WI38 (cell line): Measurements from ENCODE around the gene PERM1.
A peak's percentile ranks its signal among the peaks of the same experiment; 100 is the strongest.

Experiments used
- H3K4me3 ChIP-seq: 2 replicates; pipeline ENCODE4 v1.5.1; 2011; ENCODE audit warnings: low read depth, mild to moderate bottlenecking, control low read depth, low read length
- CTCF ChIP-seq: IDR thresholded peaks from 2 replicates; pipeline ENCODE4 v1.5.1; 2012; ENCODE audit warnings: low read depth, mild to moderate bottlenecking, control low read depth, low read length

The PERM1 gene

GRCh38 chr1:964691-965525 is 17.0 kb downstream of the PERM1 start:
- H3K4me3 ChIP-seq = no peak overlapping the region
- TF ChIP-seq CTCF = no peak

GRCh38 chr1:963746-964525 is 18.0 kb downstream of the PERM1 start:
- no peak overlapping the region for H3K4me3 ChIP-seq
- no peak for TF ChIP-seq CTCF

DNA sequence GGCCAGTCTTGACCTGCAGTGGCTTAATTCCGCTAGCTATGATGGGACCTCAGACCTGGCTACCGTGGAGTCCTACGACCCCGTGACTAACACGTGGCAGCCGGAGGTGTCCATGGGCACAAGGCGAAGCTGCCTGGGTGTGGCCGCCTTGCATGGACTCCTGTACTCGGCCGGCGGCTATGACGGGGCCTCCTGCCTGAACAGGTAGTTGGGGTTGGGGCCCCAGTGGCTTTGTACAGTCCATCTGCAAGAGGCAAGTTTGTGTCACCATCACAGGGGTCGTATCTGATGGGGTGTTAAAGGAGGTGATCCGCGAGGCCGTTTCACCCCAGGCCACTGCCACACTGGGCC is 18.6 kb downstream of the PERM1 start:
- no peak for TF ChIP-seq CTCF
- no peak overlapping the region for H3K4me3 ChIP-seq

GRCh38 chr1:962381-963300 is 19.3 kb downstream of the PERM1 start:
- H3K4me3 ChIP-seq = no peak overlapping the region
- TF ChIP-seq CTCF = no peak

GRCh38 chr1:961132-961669 is 20.7 kb downstream of the PERM1 start:
- peak overlapping the region; percentile 68 for H3K4me3 ChIP-seq
- no peak for TF ChIP-seq CTCF

GRCh38 chr1:960363-961131 is 21.3 kb downstream of the PERM1 start, which contains the start of gene KLHL17:
KLHL17 (plus strand) TSS chr1:960584; CDS start chr1:960694, 110 bp downstream.
- no peak for TF ChIP-seq CTCF
- peak within 1 kb of the TSS; percentile 68 for H3K4me3 ChIP-seq
